Caco-2 (cell line): ENCODE data around the gene KRTAP12-3. TPM values are rescaled to one million over a fixed set of nuclear protein-coding genes. Genes with fewer than 3 reads are reported as not detected.

ENCODE experiments used
- BruUV-seq: library from RNA; stranded (reverse); fragments of 400-500 nt; replicated peaks from 2 replicates; lab custom pipeline; 2021; lab: Mats Ljungman, UMichigan
- CTCF ChIA-PET: fragments of 300-600 bp; sonication (Branson Sonifier 250); formaldehyde crosslinking; loops from one replicate; lab custom pipeline; 2022; ENCODE audit warnings: antibody characterized with exemption; lab: Charles Lee
- POLR2A ChIA-PET: fragments of 300-600 bp; sonication (Branson Sonifier 250); formaldehyde crosslinking; loops from one replicate; lab custom pipeline; 2022; ENCODE audit warnings: antibody characterized with exemption; lab: Charles Lee
- DNase-seq, 2 experiments: peaks; one replicate each; pipeline versions ENCODE4 v3.0.0 to v3.0.0-alpha.2; 2020 to 2022
- H3K27me3 ChIP-seq: replicated peaks from 2 replicates; pipeline ENCODE4 v1.6.0; 2011; ENCODE audit warnings: low read length; ENCODE audit not compliant: control insufficient read depth, insufficient read depth
- H3K36me3 ChIP-seq: 2 replicates; pipeline ENCODE4 v1.5.1; 2011; ENCODE audit warnings: low read length; ENCODE audit not compliant: control insufficient read depth, insufficient read depth
- H3K4me1 ChIP-seq: fragments of 250-450 bp; sonication (Bioruptor Pico); 2 replicates; pipeline ENCODE4 v1.5.1; 2020; ENCODE audit warnings: mild to moderate bottlenecking
- H3K4me3 ChIP-seq: 2 replicates; pipeline ENCODE4 v1.5.1; 2011; ENCODE audit warnings: low read depth, mild to moderate bottlenecking, control low read depth, low read length
- H3K9me3 ChIP-seq: fragments of 250-450 bp; sonication (Bioruptor Pico); 2 replicates; pipeline ENCODE4 v1.5.1; 2020; ENCODE audit warnings: mild to moderate bottlenecking, moderate library complexity
- H3K27ac Mint-ChIP-seq: one replicate; pipeline ENCODE4 v1.8.0; 2022; ENCODE audit warnings: mixed read lengths; ENCODE audit not compliant: unreplicated experiment
- H3K27me3 Mint-ChIP-seq: one replicate; pipeline ENCODE4 v1.8.0; 2022; ENCODE audit warnings: mixed read lengths; ENCODE audit not compliant: insufficient read depth, unreplicated experiment
- H3K36me3 Mint-ChIP-seq: one replicate; pipeline ENCODE4 v1.8.0; 2022; ENCODE audit warnings: mild to moderate bottlenecking, mixed read lengths; ENCODE audit not compliant: insufficient read depth, unreplicated experiment
- H3K4me1 Mint-ChIP-seq: one replicate; pipeline ENCODE4 v1.8.0; 2022; ENCODE audit warnings: low read depth, mixed read lengths; ENCODE audit not compliant: unreplicated experiment
- H3K4me3 Mint-ChIP-seq: one replicate; pipeline ENCODE4 v1.8.0; 2022; ENCODE audit warnings: mild to moderate bottlenecking, moderate library complexity, mixed read lengths; ENCODE audit not compliant: unreplicated experiment
- H3K9me3 Mint-ChIP-seq: one replicate; pipeline ENCODE4 v1.8.0; 2022; ENCODE audit warnings: mixed read lengths; ENCODE audit not compliant: unreplicated experiment
- CTCF ChIP-seq, 2 experiments: fragments of 200-600 bp in 1 of 2; IDR thresholded peaks; 1 replicate in 1 of 2; 2 replicates in 1 of 2; pipeline versions ENCODE4 v1.5.1 to v1.8.0; 2011 to 2022; ENCODE audit warnings: antibody characterized with exemption in 1 of 2, control low read depth in 1 of 2, inconsistent platforms in 1 of 2, low read depth in 1 of 2, low read length in 1 of 2, mild to moderate bottlenecking in 1 of 2, moderate library complexity in 1 of 2; ENCODE audit not compliant: insufficient read depth in 1 of 2, severe bottlenecking in 1 of 2, unreplicated experiment in 1 of 2
- intact Hi-C: fragments of 100-400 bp; cut with micrococcal nuclease; formaldehyde crosslinking; loops from one replicate; pipeline ENCODE4 v1.10.0; 2022; ENCODE audit not compliant: unreplicated experiment
- total RNA-seq: library from RNA; stranded (reverse); gene quantifications from 2 replicates; pipeline ENCODE4 v1.2.3, GENCODE V29; 2022

The KRTAP12-3 gene
- total RNA-seq, 1 experiment from 2014 or later, result not detected

GRCh38 chr21:44617071-44617501, 40.6 kb upstream of the KRTAP12-3 start:
- no peaks in the 10 kb centered on the region for H3K4me1 Mint-ChIP-seq
- H3K9me3 ChIP-seq, result peaks cover 12% of the 10 kb centered on the region; the same call in 1 of the 2 replicates
- CTCF ChIA-PET, result no interaction called here
- H3K4me1 ChIP-seq, result no peaks in the 10 kb centered on the region
- H3K4me3 ChIP-seq, result no peak overlapping the region
- BruUV-seq, result no TSS peak
- DNase-seq, result no peak
- H3K4me3 Mint-ChIP-seq, result no peak overlapping the region
- TF ChIP-seq CTCF (IDR thresholded peaks at IDR 0.05; ENCODE audit: insufficient read depth in 1 of 2, low read depth in 1 of 2, low read length in 1 of 2, severe bottlenecking in 1 of 2, unreplicated experiment in 1 of 2), result no peak
- no peaks in the 10 kb centered on the region for H3K36me3 Mint-ChIP-seq
- peaks cover 35% of the 10 kb centered on the region for H3K9me3 Mint-ChIP-seq
- H3K36me3 ChIP-seq, result no peaks in the 10 kb centered on the region
- H3K27me3 Mint-ChIP-seq, result peaks cover 6% of the 10 kb centered on the region
- H3K27me3 ChIP-seq, result no peaks in the 10 kb centered on the region
- H3K27ac Mint-ChIP-seq, result no peak overlapping the region
- intact Hi-C loops, result no loop called here
- POLR2A ChIA-PET, result no interaction called here

- no peaks in the 10 kb centered on the region for H3K27me3 ChIP-seq
- CTCF ChIA-PET, result no interaction called here
- TF ChIP-seq CTCF (IDR thresholded peaks at IDR 0.05; ENCODE audit: insufficient read depth in 1 of 2, low read depth in 1 of 2, low read length in 1 of 2, severe bottlenecking in 1 of 2, unreplicated experiment in 1 of 2), result no peak
- H3K27me3 Mint-ChIP-seq, result peaks cover 6% of the 10 kb centered on the region
- H3K36me3 ChIP-seq, result no peaks in the 10 kb centered on the region
- BruUV-seq, result no TSS peak
- intact Hi-C loops, result no loop called here
- H3K4me3 Mint-ChIP-seq, result no peak overlapping the region
- no peak overlapping the region for H3K27ac Mint-ChIP-seq
- H3K4me1 ChIP-seq, result no peaks in the 10 kb centered on the region
- peaks cover 39% of the 10 kb centered on the region for H3K9me3 Mint-ChIP-seq
- no peak overlapping the region for H3K4me3 ChIP-seq
- H3K9me3 ChIP-seq, result peaks cover 17% of the 10 kb centered on the region
- H3K4me1 Mint-ChIP-seq, result no peaks in the 10 kb centered on the region
- POLR2A ChIA-PET, result no interaction called here
- no peak for DNase-seq
- H3K36me3 Mint-ChIP-seq, result no peaks in the 10 kb centered on the region
Measured at GRCh38 chr21:44618504-44618903, 39.2 kb upstream of the KRTAP12-3 start.

- Histone ChIP-seq H3K9me3 (peaks cover 21% of the 10 kb centered on the region), H3K4me1 (no peaks in the 10 kb centered on the region), H3K36me3 (no peaks in the 10 kb centered on the region), H3K27me3 (no peaks in the 10 kb centered on the region), H3K4me3 (no peak overlapping the region)
- peaks cover 43% of the 10 kb centered on the region for H3K9me3 Mint-ChIP-seq
- no peak for TF ChIP-seq CTCF (IDR thresholded peaks at IDR 0.05; ENCODE audit: insufficient read depth in 1 of 2, low read depth in 1 of 2, low read length in 1 of 2, severe bottlenecking in 1 of 2, unreplicated experiment in 1 of 2)
- H3K36me3 Mint-ChIP-seq, result no peaks in the 10 kb centered on the region
- POLR2A ChIA-PET, result no interaction called here
- H3K4me1 Mint-ChIP-seq, result no peaks in the 10 kb centered on the region
- CTCF ChIA-PET, result no interaction called here
- H3K27ac Mint-ChIP-seq, result no peak overlapping the region
- intact Hi-C loops, result no loop called here
- no peak for DNase-seq
- H3K27me3 Mint-ChIP-seq, result peaks cover 6% of the 10 kb centered on the region
- BruUV-seq, result no TSS peak
- no peak overlapping the region for H3K4me3 Mint-ChIP-seq
Measured at GRCh38 chr21:44618909-44619308, 38.8 kb upstream of the KRTAP12-3 start.
